Measurements from ENCODE around the gene CCDC87.

The CCDC87 gene

DNA sequence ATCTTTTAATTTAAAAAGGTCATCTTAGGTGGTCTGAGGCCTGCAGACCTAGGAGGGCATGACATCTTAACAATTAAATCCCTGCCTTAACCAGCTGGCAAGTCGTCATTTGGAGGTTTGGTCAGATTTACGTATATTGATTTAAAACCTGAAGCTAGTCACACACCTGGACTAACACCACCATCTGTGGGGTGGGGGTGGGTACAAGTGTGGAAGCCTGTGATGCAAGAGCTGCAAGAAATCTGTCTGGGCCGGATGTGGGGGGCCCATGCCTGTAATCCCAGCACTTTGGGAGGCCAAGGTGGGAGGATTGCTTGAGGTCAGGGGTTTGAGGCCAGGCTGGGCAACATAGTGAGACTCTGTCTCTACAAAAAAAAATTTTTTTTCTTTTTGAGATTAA is 11.6 kb downstream of the CCDC87 start:
- Histone ChIP-seq H3K27ac (ENCODE audit: low read depth, low read length) (no peak overlapping the region), H3K27me3 (ENCODE audit: insufficient read depth, low read length) (no peaks in the 10 kb centered on the region), H2AFZ (ENCODE audit: low read length, unreplicated experiment) (no peak overlapping the region), H3K4me3 (ENCODE audit: low read depth, low read length) (no peak overlapping the region), H3K4me1 (ENCODE audit: control insufficient read depth, insufficient read depth, low read length, unreplicated experiment) (peaks cover 5% of the 10 kb centered on the region), H3K36me3 (ENCODE audit: insufficient read depth, low read length) (no peaks in the 10 kb centered on the region), H3K79me2 (ENCODE audit: control insufficient read depth, insufficient read depth, low read length, unreplicated experiment) (no peaks in the 10 kb centered on the region)

DNA sequence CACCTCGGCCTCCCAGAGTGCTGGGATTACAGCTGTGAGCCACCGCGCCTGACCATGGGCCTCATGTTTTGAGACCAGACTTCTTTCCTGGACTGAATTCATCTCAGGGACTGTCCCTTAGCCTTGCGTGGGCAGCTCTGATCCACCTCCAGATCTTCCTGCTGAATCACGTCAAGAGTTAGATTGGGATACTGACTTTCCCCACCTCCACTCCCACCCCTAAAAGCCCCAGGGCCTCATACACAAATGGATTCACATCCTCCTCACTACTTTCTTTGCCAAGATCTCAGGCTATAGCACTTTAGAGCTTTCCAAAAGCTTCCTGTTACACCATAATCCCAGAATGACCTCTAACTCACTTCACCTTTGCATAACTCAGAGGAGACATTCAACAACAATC is 12.1 kb downstream of the CCDC87 start:
- Histone ChIP-seq H3K79me2 (ENCODE audit: control insufficient read depth, insufficient read depth, low read length, unreplicated experiment) (no peaks in the 10 kb centered on the region), H3K4me1 (ENCODE audit: control insufficient read depth, insufficient read depth, low read length, unreplicated experiment) (peaks cover 5% of the 10 kb centered on the region), H2AFZ (ENCODE audit: low read length, unreplicated experiment) (no peak overlapping the region), H3K27me3 (ENCODE audit: insufficient read depth, low read length) (no peaks in the 10 kb centered on the region), H3K27ac (ENCODE audit: low read depth, low read length) (no peak overlapping the region), H3K4me3 (ENCODE audit: low read depth, low read length) (no peak overlapping the region), H3K36me3 (ENCODE audit: insufficient read depth, low read length) (no peaks in the 10 kb centered on the region)

DNA sequence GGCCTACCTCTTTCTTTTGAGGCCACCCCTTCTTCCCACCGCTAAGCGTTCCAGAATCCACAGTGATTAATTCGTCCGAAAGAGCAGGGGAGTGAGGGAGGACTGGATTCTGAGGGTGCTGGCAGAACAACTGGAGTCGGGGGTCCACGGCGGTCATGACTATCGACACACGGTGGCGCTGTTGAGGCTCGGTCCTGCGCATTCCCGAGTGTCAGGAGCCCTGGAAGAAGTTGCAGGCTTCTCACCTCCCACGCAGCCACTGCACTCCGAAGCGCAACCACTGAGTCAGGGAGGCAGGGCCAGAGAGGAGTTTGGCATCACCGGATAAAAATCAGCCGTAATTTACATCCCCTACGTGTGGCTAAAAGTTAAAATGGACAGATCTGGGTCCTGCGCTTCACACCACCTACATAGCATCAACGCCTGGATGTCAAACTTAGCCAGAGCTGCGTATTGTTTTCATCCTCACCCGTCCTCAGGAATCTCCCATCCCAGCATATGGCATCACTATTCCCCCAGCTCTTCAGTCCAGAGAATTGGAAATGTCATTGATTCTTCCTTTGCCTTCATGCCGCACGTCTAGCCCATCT is 13.8 kb downstream of the CCDC87 start:
- Histone ChIP-seq H3K27ac (ENCODE audit: low read depth, low read length) (no peak overlapping the region), H3K36me3 (ENCODE audit: insufficient read depth, low read length) (no peaks in the 10 kb centered on the region), H3K27me3 (ENCODE audit: insufficient read depth, low read length) (no peaks in the 10 kb centered on the region), H3K79me2 (ENCODE audit: control insufficient read depth, insufficient read depth, low read length, unreplicated experiment) (no peaks in the 10 kb centered on the region), H3K4me1 (ENCODE audit: control insufficient read depth, insufficient read depth, low read length, unreplicated experiment) (peaks cover 5% of the 10 kb centered on the region), H2AFZ (ENCODE audit: low read length, unreplicated experiment) (no peak overlapping the region), H3K4me3 (ENCODE audit: low read depth, low read length) (peak overlapping the region; percentile 11)

DNA sequence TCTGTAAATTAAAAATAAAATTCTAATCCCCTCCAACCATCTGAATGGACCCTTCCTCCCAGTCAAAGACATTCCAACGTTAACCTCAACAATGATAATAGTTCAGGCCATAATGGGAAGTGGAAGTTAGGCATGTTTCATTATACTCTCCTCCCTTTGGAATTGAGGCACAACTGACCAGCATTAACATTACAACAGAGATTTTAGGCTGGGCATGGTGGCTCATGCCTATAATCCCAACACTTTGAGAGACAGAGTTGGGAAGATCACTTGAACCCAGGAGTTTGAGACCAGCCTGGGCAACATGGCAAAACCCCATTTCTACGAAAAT is 22.0 kb downstream of the CCDC87 start:
- no peak overlapping the region for H3K4me3 ChIP-seq (ENCODE audit: low read depth, low read length)
- no peaks in the 10 kb centered on the region for H3K27me3 ChIP-seq (ENCODE audit: insufficient read depth, low read length)
- H3K27ac ChIP-seq (ENCODE audit: low read depth, low read length), result no peak overlapping the region
- no peaks in the 10 kb centered on the region for H3K4me1 ChIP-seq (ENCODE audit: control insufficient read depth, insufficient read depth, low read length, unreplicated experiment)
- no peaks in the 10 kb centered on the region for H3K79me2 ChIP-seq (ENCODE audit: control insufficient read depth, insufficient read depth, low read length, unreplicated experiment)
- no peaks in the 10 kb centered on the region for H3K36me3 ChIP-seq (ENCODE audit: insufficient read depth, low read length)
- no peak overlapping the region for H2AFZ ChIP-seq (ENCODE audit: low read length, unreplicated experiment)

DNA sequence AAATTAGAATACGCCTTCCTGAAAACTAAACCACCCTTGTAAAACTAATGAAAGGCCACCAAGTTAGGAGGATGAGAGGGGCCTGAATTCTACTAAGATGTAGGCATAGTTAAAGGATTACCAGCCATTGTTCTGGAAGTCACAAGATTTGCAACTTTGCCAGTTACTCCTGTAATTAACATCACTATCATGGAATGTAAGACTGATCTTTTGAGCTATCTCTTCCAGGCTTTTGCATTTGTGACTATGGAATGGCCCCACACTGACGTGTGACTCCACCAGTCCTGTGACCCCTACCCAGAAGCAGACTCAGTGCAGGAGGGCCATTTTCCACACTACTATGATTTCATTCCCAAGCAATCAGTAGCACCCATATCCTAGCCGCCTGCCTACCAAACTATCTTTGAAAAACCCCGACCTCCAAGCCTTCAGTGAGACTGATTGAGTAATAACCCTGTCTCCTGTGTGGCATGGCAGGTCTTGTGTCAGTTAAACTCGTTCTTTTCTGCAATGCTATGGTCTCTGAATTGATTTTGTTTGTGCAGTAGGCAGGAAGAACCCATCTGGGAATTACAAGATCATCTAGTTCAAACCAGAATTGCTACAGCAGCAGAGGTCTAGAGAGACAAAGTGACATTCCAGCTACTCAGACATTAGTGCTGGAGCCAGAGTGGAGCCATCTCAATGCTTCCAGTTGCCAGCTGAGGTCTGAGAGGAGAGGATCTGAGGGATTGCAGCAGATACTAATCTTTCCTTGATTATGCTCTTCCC is 22.6 kb downstream of the CCDC87 start:
- Histone ChIP-seq H3K4me1 (ENCODE audit: control insufficient read depth, insufficient read depth, low read length, unreplicated experiment) (no peaks in the 10 kb centered on the region), H3K4me3 (ENCODE audit: low read depth, low read length) (no peak overlapping the region), H3K27ac (ENCODE audit: low read depth, low read length) (no peak overlapping the region), H2AFZ (ENCODE audit: low read length, unreplicated experiment) (no peak overlapping the region), H3K36me3 (ENCODE audit: insufficient read depth, low read length) (no peaks in the 10 kb centered on the region), H3K27me3 (ENCODE audit: insufficient read depth, low read length) (no peaks in the 10 kb centered on the region), H3K79me2 (ENCODE audit: control insufficient read depth, insufficient read depth, low read length, unreplicated experiment) (no peaks in the 10 kb centered on the region)

DNA sequence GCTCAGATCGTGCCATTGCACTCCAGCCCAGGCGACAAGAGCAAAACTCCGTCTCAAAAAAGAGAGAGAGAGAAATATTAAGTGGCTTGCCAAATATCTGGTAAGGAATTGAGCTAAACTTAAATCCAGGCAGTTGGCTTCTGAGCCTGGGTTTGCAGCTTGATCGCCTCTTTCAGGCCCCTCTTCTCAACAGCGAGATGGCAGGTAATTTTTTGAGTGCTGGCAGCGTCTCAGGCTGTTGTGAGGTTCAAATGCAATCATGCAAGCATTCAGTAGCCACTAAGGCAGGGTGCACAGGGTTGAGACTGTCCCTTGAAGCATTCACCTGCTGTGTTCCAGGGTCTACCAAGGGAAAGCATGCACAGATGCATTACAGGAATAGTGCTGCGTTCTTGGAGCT is 23.8 kb downstream of the CCDC87 start:
- no peak overlapping the region for H3K27ac ChIP-seq (ENCODE audit: low read depth, low read length)
- H2AFZ ChIP-seq (ENCODE audit: low read length, unreplicated experiment), result peak overlapping the region; percentile 70
- peak overlapping the region; percentile 78; the same call in 1 of the 2 replicates for H3K4me3 ChIP-seq (ENCODE audit: low read depth, low read length)
- no peaks in the 10 kb centered on the region for H3K36me3 ChIP-seq (ENCODE audit: insufficient read depth, low read length)
- H3K27me3 ChIP-seq (ENCODE audit: insufficient read depth, low read length), result no peaks in the 10 kb centered on the region
- H3K4me1 ChIP-seq (ENCODE audit: control insufficient read depth, insufficient read depth, low read length, unreplicated experiment), result no peaks in the 10 kb centered on the region
- H3K79me2 ChIP-seq (ENCODE audit: control insufficient read depth, insufficient read depth, low read length, unreplicated experiment), result no peaks in the 10 kb centered on the region

DNA sequence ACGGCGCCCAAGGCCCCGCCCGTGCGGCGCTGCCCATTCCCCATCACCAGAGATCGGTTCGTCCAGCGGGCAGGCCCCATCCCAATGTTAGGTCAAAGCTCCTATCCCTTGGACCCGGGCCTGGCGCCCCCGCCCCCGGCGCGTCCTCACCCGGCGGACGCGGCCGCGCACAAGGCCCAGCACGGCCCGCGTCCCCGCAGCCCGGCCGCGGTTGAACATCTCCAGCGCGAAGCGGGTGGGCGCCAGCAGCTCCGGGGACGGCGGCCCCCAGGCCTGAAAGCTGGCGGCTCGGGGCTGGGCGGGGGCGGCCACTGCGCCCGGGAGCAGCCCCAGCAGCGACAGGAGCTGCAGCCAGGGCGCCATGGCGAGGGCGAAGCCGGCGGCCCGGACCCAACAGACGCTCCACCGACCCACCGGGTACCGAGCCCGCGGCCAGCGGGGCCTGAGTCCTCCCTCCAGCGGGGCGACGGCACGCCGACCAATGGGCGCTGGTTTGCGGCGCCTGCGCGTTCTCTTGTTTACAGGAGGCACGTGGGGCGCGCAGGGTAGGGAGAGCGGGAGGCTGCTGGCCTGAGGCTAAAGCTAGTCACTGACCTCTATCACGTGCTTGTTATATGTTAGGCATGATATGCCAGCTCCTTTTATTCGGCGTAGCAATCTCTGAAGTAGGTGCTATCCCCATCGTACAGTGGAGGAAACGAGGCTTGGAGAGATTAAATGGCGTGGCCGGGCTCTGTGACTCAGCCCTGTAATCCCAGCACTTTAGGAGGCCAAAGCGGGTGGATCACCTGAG is 24.5 kb downstream of the CCDC87 start, which contains the start of gene CTSF:
CTSF (minus strand) TSS at position 483 of the 793 bp plus-strand sequence; CDS start at position 363, 120 bp downstream.
- Histone ChIP-seq H3K79me2 (ENCODE audit: control insufficient read depth, insufficient read depth, low read length, unreplicated experiment) (no peaks in the 10 kb centered on the region), H3K4me1 (ENCODE audit: control insufficient read depth, insufficient read depth, low read length, unreplicated experiment) (no peaks in the 10 kb centered on the region), H3K27me3 (ENCODE audit: insufficient read depth, low read length) (no peaks in the 10 kb centered on the region), H3K4me3 (ENCODE audit: low read depth, low read length) (peak within 1 kb of the TSS; percentile 78), H2AFZ (ENCODE audit: low read length, unreplicated experiment) (peak within 1 kb of the TSS; percentile 78), H3K27ac (ENCODE audit: low read depth, low read length) (no peak within 1 kb of the TSS), H3K36me3 (ENCODE audit: insufficient read depth, low read length) (no peaks in the 10 kb centered on the region)

DNA sequence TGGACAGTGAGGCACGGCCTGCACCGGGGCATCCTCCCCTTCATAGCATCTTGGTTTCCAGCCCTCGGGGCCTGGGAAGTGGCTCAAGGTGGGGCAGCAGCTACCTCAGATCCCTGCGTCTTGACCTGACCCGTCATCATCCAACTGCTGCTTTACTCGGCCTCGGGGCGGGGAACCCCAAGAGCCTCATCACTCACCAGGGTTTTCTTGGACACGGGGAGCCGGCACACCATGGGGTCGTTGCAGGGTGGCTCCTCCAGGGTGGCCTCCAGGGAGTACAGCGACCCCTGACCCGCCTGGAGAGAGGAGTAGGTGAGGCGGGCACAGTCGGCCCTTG is 25.1 kb downstream of the CCDC87 start:
- Histone ChIP-seq H3K27me3 (ENCODE audit: insufficient read depth, low read length) (no peaks in the 10 kb centered on the region), H3K79me2 (ENCODE audit: control insufficient read depth, insufficient read depth, low read length, unreplicated experiment) (no peaks in the 10 kb centered on the region), H2AFZ (ENCODE audit: low read length, unreplicated experiment) (peak overlapping the region; percentile 78), H3K27ac (ENCODE audit: low read depth, low read length) (no peak overlapping the region), H3K4me1 (ENCODE audit: control insufficient read depth, insufficient read depth, low read length, unreplicated experiment) (no peaks in the 10 kb centered on the region), H3K4me3 (ENCODE audit: low read depth, low read length) (peak overlapping the region; percentile 78), H3K36me3 (ENCODE audit: insufficient read depth, low read length) (no peaks in the 10 kb centered on the region)

DNA sequence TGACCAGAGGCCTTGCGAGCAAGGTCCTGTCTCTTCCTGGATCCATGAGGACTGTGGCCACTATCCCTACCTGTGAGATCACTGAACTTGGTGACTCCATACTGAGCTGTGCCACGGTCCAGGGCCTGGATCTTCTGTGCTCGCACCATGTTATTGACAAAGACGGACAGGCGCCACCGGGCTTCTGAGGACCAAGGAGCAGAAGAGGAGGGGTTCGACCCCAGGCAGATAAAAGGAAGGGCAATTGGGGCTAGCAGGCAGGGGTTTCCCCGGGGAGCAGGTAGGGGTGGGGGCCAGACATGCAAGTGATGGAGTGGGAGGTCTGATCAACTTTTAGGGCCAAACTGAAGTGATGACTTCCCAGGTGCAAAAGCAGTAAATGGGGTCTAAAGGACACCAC is 26.6 kb downstream of the CCDC87 start:
- Histone ChIP-seq H3K4me1 (ENCODE audit: control insufficient read depth, insufficient read depth, low read length, unreplicated experiment) (no peaks in the 10 kb centered on the region), H3K36me3 (ENCODE audit: insufficient read depth, low read length) (no peaks in the 10 kb centered on the region), H2AFZ (ENCODE audit: low read length, unreplicated experiment) (no peak overlapping the region), H3K27ac (ENCODE audit: low read depth, low read length) (no peak overlapping the region), H3K27me3 (ENCODE audit: insufficient read depth, low read length) (no peaks in the 10 kb centered on the region), H3K4me3 (ENCODE audit: low read depth, low read length) (no peak overlapping the region), H3K79me2 (ENCODE audit: control insufficient read depth, insufficient read depth, low read length, unreplicated experiment) (no peaks in the 10 kb centered on the region)

DNA sequence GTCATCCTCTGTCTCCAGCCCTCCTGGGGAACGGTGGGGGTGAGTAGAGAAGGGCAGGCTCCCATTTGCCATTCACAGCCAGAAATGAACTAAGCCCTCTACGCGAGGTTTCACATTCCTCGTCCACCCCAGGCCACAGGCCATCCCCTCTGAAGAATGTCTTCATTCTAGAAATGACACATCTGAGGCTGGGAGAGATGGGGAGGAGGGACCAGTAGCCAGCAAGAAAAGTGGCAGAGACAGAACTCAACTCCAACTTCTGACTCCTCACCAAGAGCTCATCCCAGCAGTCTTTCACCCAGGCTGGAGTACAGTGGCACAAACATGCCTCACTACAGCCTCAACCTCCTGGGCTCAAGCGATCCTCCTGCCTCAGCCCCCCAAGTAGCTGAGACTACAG is 27.9 kb downstream of the CCDC87 start:
- no peaks in the 10 kb centered on the region for H3K27me3 ChIP-seq (ENCODE audit: insufficient read depth, low read length)
- H3K79me2 ChIP-seq (ENCODE audit: control insufficient read depth, insufficient read depth, low read length, unreplicated experiment), result no peaks in the 10 kb centered on the region
- no peaks in the 10 kb centered on the region for H3K36me3 ChIP-seq (ENCODE audit: insufficient read depth, low read length)
- H2AFZ ChIP-seq (ENCODE audit: low read length, unreplicated experiment), result no peak overlapping the region
- no peak overlapping the region for H3K4me3 ChIP-seq (ENCODE audit: low read depth, low read length)
- H3K4me1 ChIP-seq (ENCODE audit: control insufficient read depth, insufficient read depth, low read length, unreplicated experiment), result no peaks in the 10 kb centered on the region
- no peak overlapping the region for H3K27ac ChIP-seq (ENCODE audit: low read depth, low read length)

DNA sequence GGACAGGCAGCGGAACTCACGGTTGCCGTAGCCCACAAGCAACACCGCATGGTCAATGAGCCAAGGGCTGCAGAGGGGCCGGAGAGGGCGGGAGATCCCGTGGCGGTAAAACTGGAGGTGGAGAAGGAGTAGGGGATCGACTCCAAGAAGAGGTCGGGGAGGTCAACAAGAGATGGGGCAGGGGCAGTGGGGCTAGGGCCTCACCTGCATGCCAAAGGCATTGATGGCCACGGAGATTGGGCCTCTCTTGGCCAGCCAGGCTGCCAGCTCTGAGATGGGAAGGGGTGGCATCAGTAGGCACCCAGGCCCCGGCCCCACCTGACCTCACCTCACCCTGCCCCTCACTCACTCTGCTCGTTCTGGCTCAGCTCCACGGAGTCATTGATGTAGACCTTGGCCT is 28.3 kb downstream of the CCDC87 start:
- Histone ChIP-seq H3K4me3 (ENCODE audit: low read depth, low read length) (no peak overlapping the region), H3K27ac (ENCODE audit: low read depth, low read length) (no peak overlapping the region), H3K4me1 (ENCODE audit: control insufficient read depth, insufficient read depth, low read length, unreplicated experiment) (no peaks in the 10 kb centered on the region), H3K79me2 (ENCODE audit: control insufficient read depth, insufficient read depth, low read length, unreplicated experiment) (no peaks in the 10 kb centered on the region), H3K27me3 (ENCODE audit: insufficient read depth, low read length) (no peaks in the 10 kb centered on the region), H3K36me3 (ENCODE audit: insufficient read depth, low read length) (no peaks in the 10 kb centered on the region), H2AFZ (ENCODE audit: low read length, unreplicated experiment) (no peak overlapping the region)
